GM21447 (cell line): Measurements from ENCODE around the gene CRADD.

ENCODE experiments used
- ATAC-seq: cut with Tn5 transposase; IDR thresholded peaks from one replicate; pipeline ENCODE4 v1.9.1; 2021; ENCODE audit not compliant: unreplicated experiment

CRADD gene

GRCh38 chr12:93670104-93670503 is 7.1 kb upstream of the CRADD start:
- no peak for ATAC-seq

DNA sequence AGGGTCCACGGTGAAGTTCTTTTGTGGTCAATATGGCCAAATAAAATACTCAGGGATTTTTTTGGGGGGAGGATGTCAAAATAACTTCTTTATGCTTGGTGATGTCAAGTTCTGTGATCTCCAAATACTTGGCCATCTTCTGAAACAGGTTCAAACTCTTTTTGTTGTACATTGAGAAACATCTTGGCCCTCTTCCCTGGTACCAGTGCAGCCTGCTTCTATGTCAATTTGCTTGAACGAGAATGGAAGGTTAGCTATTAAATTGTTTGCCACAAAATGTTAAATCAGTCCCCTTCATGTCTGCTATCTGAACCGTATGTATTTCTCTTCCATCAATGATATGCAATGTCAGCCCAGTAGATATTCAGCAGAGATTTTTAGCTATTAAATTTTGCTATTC is 6.1 kb upstream of the CRADD start:
- ATAC-seq, result no peak

GRCh38 chr12:93673084-93673483 is 4.1 kb upstream of the CRADD start:
- ATAC-seq, result no peak

DNA sequence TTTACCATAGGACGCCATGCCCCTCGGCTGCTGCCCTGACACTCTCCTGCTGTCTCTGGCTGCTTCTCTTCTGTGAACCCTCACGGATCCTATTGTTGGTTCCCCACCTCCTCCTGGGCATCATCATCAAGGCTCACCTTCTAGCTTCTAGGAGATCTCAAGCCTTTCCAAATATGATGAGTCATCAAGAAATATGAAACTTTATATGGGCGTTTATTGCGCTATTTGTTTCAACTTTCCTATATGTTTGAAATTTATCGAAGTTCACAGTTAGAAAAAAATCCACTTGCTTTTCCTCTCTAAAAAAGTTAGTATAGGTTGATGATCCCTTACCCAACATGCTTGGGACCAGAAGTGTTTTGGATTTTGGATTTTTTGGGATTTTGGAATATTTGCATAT is 2.8 kb upstream of the CRADD start:
- no peak for ATAC-seq

DNA sequence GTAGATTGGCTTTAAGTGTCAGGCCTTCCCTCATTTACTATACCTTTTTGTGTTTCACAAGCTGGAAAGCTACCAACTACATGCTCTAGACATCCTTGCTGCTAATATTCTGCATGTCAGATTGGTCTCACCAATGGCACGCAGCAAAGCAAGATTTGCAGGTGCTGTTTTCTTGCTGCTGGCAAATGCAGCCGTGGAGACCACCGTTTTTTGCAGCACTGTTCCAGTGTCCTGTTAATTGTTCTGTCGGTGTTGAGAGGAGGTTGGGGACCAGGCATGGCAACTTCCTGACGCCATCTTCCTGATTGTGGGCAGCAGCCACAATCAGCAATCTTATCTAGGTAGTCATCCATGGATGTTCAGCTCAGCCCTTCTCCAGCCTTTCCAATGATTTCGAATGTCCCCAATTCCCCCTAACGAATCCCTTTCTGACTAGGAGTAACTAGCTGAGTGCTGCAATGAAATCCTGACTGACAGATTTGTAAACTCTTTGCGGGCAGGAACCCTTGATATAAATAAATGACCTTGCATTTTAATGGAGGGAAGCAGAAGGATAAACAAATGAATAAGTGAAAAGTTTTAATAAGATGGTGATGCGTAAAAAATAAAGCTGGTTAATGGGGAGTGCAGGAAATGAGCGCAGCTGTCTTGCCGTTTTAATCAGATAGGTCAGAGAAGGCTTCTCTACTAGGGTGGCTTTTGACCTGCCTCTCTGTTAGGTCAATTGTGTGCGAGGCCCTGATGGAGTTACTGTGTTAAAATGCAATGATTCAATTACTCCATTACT is 574 bp upstream of the CRADD start:
- no peak for ATAC-seq

DNA sequence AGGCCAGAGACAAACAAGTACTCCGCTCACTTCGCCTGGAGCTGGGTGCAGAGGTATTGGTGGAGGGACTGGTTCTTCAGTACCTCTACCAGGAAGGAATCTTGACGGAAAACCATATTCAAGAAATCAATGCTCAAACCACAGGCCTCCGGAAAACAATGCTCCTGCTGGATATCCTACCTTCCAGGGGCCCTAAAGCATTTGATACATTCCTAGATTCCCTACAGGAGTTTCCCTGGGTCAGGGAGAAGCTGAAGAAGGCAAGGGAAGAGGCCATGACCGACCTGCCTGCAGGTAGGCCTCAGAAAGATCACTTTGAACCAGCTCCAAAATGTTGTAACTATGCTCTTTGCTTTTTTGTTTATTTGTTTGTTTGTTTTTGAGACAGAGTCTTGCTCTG is 1.6 kb downstream of the CRADD start:
- ATAC-seq, result no peak

DNA sequence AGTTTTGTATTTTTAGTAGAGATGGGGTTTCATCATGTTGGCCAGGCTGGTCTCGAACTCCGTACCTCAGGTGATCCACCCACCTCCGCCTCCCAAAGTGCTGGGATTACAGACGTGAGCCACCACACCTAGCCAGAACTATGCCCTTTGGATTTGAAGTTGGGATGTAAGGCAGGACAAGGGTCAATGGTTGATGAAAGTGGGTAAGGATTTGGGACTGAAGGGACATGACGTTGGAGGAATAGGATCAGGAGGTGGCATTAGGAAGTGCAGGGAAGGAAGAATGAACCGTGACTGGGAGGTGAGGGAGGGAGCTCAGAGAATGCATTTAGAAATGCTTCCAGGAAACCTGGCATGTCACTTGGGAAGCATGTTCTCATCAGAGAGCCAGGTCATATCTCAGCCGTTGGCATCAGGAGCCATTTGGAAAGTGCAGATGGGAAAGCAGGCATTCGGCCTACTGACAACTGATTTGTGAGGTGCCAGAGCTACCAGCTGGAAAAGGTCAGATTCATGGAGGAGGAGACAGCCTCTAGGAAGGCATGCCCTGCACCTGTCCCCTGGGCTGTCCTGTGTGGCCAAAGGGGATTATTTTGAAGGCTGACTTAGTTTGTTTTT is 2.2 kb downstream of the CRADD start:
- ATAC-seq, result no peak

DNA sequence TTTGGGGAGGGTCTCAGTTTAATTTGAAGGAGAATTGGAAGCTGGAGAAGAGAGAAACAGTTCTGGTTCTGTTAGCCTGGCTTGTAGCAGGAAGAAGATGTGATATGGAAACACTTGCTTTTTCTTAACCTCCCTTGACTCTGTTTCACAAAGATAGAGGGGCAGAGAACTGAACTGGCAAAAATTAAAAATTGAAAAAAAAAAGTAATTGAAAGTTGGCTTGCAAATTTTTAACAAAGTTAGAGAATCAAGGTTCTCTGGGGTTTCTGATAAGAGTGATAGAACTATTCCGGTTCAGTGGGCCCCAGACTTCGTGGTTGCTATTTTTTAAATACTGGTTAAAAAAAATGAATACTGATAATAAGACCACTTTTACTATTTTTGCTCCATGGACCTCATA is 2.8 kb downstream of the CRADD start:
- no peak for ATAC-seq

DNA sequence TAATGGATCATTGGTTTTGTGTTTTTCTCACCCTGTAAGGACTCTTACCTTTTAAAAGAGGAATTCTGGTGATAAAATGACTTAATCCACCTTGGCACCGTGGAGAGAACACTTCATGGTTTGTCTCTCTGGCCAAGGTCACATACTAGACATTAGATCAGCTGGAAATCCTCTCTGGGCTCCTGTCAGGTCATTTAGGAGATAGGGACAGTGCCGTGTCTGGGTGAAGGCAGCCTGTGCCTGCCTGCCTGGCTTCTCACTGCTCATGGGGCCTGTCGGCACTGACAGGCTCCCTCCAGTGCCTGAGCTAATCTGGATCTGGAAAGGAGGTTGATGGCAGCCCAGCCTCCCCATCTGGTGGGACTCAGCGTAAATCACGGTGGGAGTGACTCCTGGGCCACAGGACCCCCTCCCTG is 5.7 kb downstream of the CRADD start:
- no peak for ATAC-seq

GRCh38 chr12:93683410-93683809 is 6.2 kb downstream of the CRADD start:
- no peak for ATAC-seq

- no peak for ATAC-seq
These were observed 7.5 kb downstream of the CRADD start for GRCh38 chr12:93684716-93685115.

DNA sequence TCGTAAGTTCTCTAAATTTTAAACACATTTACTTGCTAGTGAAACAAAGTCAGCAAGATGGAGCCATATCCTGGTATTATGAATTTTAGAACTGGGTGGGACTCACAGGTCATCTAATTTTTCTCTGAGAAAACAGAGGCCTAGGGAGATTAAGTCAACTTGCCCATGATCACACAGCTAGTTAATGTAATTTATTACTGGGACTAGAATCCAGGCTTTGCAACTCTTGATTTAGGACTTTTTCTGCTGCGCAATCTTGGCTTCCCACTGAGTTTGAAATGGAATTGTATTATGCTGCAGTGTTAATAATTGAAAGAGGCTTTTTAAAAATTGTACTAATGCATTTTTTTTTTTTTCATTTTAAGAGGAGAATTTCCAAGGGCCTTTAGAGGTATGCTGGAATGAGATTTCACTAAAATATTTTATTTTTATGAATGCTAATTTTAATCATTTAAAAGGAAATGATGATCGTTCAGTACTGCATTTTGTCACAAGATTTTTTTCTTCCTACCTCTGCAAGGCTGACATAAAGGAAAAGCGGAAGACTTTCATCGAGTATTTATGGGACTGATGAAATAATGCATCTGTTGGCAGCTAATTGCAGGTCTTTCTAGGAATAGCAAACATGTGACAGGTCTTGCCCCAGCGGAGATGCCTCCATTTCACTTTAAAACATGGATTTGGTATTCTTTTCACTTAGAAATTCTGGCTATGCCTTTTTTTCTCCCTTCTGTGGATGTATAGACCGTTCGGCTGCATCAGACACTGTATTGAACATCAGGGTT is 9.6 kb downstream of the CRADD start:
- no peak for ATAC-seq

DNA sequence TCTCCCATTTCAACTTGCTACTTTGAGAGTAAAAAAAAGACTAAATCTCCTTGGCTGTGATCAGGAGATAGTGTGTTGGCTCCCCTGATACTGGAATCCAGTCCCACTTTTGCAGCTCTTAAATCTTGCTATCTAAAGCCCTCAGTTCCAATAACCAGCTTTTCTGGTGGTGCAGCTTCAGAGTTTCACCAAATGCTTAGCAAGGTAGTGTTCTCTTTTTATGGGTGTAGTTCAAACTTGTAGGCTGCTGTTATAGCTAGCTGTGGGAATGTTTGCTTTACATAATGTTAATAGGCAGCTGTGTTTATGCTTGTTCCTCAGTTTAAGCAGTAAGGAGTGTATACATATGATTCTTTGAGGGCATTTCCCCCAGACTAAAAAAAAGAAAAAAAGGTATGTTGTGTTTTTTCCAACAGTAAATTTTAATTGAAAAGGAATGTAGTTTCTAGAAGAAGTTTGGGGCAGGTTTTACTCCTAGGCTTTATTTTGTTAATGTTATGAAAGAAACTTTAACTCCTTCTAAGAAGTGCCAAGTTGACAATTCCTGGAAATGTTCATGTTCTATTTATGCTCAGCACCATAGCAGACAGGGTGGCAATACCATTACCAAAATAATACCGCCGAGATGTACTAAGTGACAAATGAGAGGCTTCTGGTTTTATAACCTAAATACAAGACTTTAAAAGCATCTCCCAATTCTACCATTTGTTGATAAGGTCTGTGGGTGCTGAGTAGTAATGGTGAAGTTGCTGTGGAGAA is 12.1 kb downstream of the CRADD start:
- no peak for ATAC-seq

- ATAC-seq, result no peak
These were observed 19.3 kb downstream of the CRADD start for GRCh38 chr12:93696462-93696861.

- ATAC-seq, result no peak
These were observed 21.3 kb downstream of the CRADD start for GRCh38 chr12:93698307-93699092.

GRCh38 chr12:93699271-93700145 is 22.3 kb downstream of the CRADD start:
- ATAC-seq, result no peak

DNA sequence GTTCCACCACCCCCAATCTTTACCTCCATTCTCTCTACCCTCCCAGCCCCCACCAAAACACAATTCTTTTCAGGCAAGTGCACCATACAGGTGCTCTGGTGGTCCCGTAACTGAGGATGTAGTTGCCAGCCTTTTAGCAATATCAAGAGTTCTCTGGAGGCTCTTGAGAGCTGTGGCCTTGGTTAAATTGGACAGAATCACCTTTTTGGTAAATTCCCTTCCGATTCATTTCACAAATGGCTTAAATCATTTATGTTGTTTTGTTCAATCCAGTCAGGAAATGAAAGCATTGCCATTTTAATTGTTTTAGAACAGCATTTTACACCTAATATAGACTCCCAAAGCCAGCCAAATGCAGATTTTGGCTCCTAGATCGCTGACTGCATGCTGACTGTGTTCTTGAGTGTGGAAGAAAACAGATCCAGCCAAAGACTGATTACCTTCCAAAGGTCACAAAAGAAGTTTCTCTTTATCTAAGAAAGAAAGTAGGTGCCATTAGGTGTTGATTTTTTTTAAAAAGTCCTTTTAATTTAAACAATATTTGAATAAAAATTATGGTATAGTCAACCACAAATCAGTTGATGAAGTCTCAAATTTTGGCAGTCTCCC is 25.6 kb downstream of the CRADD start:
- ATAC-seq, result no peak

GRCh38 chr12:93704122-93704521 is 26.9 kb downstream of the CRADD start:
- ATAC-seq, result no peak

- ATAC-seq, result no peak
These were observed 27.4 kb downstream of the CRADD start for GRCh38 chr12:93704625-93705024.
